ENCODE measurements around the gene TRIM40. TPM values are rescaled to one million over a fixed set of nuclear protein-coding genes. Genes with fewer than 3 reads are reported as not detected.
"Not testable (repeated sequence)": the region's sequence is repeated elsewhere in the genome, so short reads cannot be mapped to it uniquely, and the experiment has no call there.

TRIM40 gene
- total RNA-seq, 6 experiments from 2014 or later: 0.18 to 5.2 TPM; not detected in 4

GRCh38 chr6:30136570-30137286 lies 788 bp downstream of the TRIM40 start:
- DNase-seq: no peak
- no peak for ATAC-seq
- Histone ChIP-seq H3K27me3 (no peaks in the 10 kb centered on the region), H3K9me3 (no peaks in the 10 kb centered on the region), H3K36me3 (no peaks in the 10 kb centered on the region), H3K4me3 (no peak overlapping the region), H3K27ac (no peak overlapping the region), H3K4me1 (no peaks in the 10 kb centered on the region)
- WGBS (ENCODE audit: insufficient coverage, low coverage, low lambda C conversion rate, missing lambda C conversion rate): 63% methylated on average over 7 of the region's 11 CpGs
- intact Hi-C loops (cut with DNase I): no loop called here
- no peak for TF ChIP-seq POLR2A (IDR thresholded peaks at IDR 0.05)
- TF ChIP-seq CTCF (IDR thresholded peaks at IDR 0.05): no peak

- ATAC-seq; H3K36me3 ChIP-seq; H3K4me1 ChIP-seq; H3K27me3 ChIP-seq; DNase-seq; H3K4me3 ChIP-seq; intact Hi-C loops (cut with DNase I); H3K9me3 ChIP-seq; H3K27ac ChIP-seq: not testable (repeated sequence)
- WGBS (ENCODE audit: insufficient coverage, low coverage, low lambda C conversion rate, missing lambda C conversion rate): 56% methylated on average over 8 of the region's 8 CpGs
Observed at GRCh38 chr6:30140240-30140639, 4.3 kb downstream of the TRIM40 start.

GRCh38 chr6:30142665-30143064 lies 6.7 kb downstream of the TRIM40 start:
- Histone ChIP-seq H3K36me3 (no peaks in the 10 kb centered on the region), H3K4me3 (no peak overlapping the region), H3K27ac (no peak overlapping the region), H3K9me3 (no peaks in the 10 kb centered on the region), H3K27me3 (no peaks in the 10 kb centered on the region), H3K4me1 (no peaks in the 10 kb centered on the region)
- ATAC-seq (no peak), DNase-seq (no peak)
- WGBS (ENCODE audit: insufficient coverage, low coverage, low lambda C conversion rate, missing lambda C conversion rate): 54% methylated on average over 3 of the region's 3 CpGs
- intact Hi-C loops (cut with DNase I): no loop called here
- TF ChIP-seq CTCF (IDR thresholded peaks at IDR 0.05): no peak
- TF ChIP-seq POLR2A (IDR thresholded peaks at IDR 0.05): no peak

- no peaks in the 10 kb centered on the region for H3K27me3 ChIP-seq
- DNase-seq: no peak
- no peaks in the 10 kb centered on the region for H3K36me3 ChIP-seq
- H3K4me1 ChIP-seq: no peaks in the 10 kb centered on the region
- H3K4me3 ChIP-seq: no peak overlapping the region
- ATAC-seq: no peak
- no peaks in the 10 kb centered on the region for H3K9me3 ChIP-seq
- no peak overlapping the region for H3K27ac ChIP-seq
- intact Hi-C loops (cut with DNase I): no loop called here
- TF ChIP-seq POLR2A (IDR thresholded peaks at IDR 0.05): no peak
- TF ChIP-seq CTCF (IDR thresholded peaks at IDR 0.05): no peak
- WGBS (ENCODE audit: insufficient coverage, low coverage, low lambda C conversion rate, missing lambda C conversion rate): 38% methylated on average over 2 of the region's 2 CpGs
Observed at GRCh38 chr6:30143780-30144179, 7.8 kb downstream of the TRIM40 start.

- DNase-seq: no peak
- Histone ChIP-seq H3K9me3 (no peaks in the 10 kb centered on the region), H3K36me3 (no peaks in the 10 kb centered on the region), H3K27ac (no peak overlapping the region), H3K4me1 (no peaks in the 10 kb centered on the region), H3K4me3 (no peak overlapping the region), H3K27me3 (no peaks in the 10 kb centered on the region)
- peak in 1 of 4 donors; percentile 42 for ATAC-seq
- intact Hi-C loops (cut with DNase I): no loop called here
- WGBS (ENCODE audit: insufficient coverage, low coverage, low lambda C conversion rate, missing lambda C conversion rate): 74% methylated on average over 6 of the region's 6 CpGs
- TF ChIP-seq CTCF (IDR thresholded peaks at IDR 0.05): no peak
- TF ChIP-seq POLR2A (IDR thresholded peaks at IDR 0.05): no peak
Observed at GRCh38 chr6:30144811-30145210, 8.9 kb downstream of the TRIM40 start.
